Cardiac fibroblast (primary cell): ENCODE data around the gene UNK.
"Not testable (repeated sequence)": the region's sequence is repeated elsewhere in the genome, so short reads cannot be mapped to it uniquely, and the experiment has no call there.

Experiments used
- DNase-seq, 2 donors: peaks; one replicate each; pipeline versions ENCODE4 v3.0.0 to v3.0.0-alpha.2; 2010; ENCODE audit warnings: low read depth in 2 of 2
- H3K4me3 ChIP-seq, 2 donors: replicated peaks in 1 of 2; 1 replicate in 1 of 2; 2 replicates in 1 of 2; pipeline ENCODE4 v1.5.1; 2011; ENCODE audit warnings: low read depth in 2 of 2, low read length in 2 of 2, mild to moderate bottlenecking in 2 of 2, moderate library complexity in 1 of 2
- CTCF ChIP-seq: IDR thresholded peaks from one replicate; pipeline ENCODE4 v1.5.1; 2011; ENCODE audit warnings: low read depth, mild to moderate bottlenecking, low read length, inconsistent platforms

UNK gene

DNA sequence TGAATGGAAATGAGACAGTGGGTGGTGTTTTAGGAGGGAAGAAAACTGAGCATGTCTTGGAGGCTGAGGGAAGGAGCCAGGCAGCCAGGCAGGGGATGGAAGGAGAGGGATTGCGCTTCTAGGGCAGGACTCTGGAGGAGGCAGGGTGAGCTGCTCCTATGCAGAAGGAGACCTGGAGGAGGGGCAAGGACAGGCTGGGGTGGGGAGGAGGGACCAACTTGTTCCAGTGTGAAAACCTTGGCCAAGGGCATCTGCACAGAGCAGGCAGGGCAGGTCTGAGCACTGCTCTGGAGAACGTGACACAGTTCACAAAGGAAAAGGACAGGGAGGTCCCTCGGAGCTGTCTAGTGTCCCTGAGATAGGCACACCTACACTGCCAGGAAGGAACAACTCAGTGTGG is 25.1 kb upstream of the UNK start:
- no peak for TF ChIP-seq CTCF
- H3K4me3 ChIP-seq: no peak overlapping the region
- no peak for DNase-seq

DNA sequence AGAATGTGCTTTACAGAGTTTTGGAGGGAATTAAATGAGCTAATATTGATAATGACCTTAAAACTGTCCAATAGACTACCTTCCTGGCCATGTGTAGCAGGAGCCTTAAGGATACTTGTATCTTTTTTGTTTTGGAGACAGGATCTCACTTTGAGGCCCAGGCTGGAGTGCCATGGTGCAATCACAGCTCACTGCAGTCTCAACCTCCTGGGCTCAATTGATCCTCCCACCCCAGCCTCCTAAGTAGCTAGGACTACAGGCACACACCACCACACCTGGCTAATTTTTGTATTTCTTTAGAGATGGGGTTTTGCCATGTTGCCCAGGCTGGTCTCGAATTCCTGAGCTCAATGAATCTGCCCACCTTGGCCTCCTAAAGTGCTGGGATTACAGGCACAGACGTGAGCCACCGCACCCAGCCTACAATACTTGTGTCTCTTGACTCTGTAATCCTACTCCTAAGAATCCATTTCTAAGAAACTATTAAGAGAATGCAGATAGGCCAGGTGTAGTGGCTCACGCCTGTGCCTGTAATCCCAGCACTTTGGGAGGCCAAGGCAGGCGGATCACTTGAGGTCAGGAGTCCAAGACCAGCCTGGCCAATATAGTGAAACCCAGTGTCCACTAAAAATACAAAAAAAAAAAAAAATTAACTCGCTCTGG is 24.5 kb upstream of the UNK start:
- H3K4me3 ChIP-seq, DNase-seq: not testable (repeated sequence)

DNA sequence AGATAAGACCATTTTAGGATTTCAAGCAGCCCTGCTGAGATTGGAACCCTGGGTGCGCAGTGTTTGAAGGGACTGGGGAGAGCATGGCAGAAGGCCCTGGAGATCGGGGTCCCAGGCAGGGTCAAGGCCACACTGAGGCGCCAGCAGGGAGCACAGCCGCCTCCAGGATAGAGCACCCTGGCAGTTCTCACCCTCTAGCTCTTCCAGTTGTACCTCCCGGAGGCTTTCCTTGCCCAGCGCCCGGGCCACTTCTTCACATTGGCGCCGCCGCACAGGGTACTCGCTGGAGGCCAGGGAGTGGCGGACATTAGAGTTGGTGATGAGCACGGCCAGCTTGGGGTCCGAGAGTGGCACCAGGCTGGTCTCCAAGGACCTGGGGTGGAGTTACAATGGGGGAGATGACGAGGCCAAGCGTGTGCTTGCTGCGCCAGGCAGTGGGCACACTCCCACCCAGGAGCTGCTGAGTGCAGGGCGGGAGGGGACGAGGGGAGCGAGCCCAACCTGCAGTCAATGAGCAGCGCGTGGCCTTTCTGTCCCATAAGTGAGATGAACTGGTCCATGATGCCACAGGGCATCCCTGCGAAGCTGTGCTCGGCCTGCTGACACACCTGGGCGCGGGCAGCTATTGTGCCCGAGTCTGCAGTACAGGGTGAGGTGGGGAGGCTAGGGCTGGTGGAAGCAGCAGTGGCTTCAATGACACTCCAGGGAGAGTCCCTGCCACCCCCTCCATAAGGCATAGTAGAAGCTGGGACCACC is 21.9 kb upstream of the UNK start:
- no peak overlapping the region for H3K4me3 ChIP-seq
- DNase-seq: no peak
- no peak for TF ChIP-seq CTCF

- TF ChIP-seq CTCF: no peak
- DNase-seq: no peak
- H3K4me3 ChIP-seq: no peak overlapping the region
Measured at GRCh38 chr17:75763269-75763607, 21.4 kb upstream of the UNK start.

DNA sequence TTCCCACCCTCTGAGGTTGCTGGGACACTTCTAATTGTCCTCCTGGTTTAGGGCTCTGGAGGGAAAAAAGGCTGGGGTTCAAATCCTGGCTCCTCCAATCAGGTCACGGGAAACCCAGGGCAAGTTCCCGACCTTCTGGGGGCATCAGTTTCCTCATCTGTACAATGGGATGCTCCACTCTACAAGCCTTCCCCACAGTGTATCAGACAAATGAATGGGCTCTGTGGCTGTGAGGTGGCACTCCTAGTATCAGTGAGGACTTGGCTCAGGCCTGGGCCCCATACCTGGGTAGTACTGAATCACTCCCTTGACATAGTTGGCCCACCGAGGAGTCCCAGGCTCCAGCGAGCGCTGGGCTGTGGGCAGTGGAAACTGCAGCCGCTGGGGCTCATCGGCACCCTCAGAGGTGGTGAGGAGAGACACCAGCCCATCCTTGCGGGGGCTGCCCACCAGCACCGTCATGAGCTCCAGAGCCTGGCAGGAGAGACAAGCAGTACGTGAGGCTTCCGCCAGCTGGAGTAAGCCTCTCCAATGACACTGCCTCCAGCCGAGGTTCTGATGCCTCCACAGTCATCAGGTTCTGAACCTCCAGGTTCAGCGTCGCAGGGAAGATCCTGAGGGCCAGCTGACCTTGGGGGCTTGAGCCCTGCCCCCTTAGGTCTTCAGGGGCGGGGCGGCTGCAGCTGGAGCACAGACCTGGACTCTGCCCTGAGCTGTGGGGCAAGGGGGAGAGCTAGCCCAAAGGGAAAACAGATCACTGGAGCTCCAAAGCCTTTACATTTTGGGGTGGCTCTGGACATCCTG is 20.8 kb upstream of the UNK start:
- DNase-seq: no peak
- TF ChIP-seq CTCF: no peak
- peak overlapping the region; percentile 60 to 65 for H3K4me3 ChIP-seq

DNA sequence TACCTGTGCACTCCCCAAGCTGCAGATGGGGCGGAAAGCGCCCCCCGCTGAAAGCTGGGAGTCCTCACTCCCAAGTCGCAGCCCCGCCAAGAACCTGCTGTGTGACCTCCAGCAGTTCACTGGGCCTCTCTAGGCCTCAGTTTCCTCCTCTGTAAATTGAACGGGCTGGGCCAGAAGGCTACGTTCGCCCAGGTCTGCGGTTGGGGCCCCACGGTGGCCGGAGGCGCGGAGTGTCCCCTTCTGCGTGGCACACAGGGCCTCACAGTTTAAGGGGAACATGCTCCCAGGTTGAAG is 20.2 kb upstream of the UNK start:
- H3K4me3 ChIP-seq: peak overlapping the region; percentile 60 to 65
- TF ChIP-seq CTCF: no peak
- DNase-seq: no peak

- peak; percentile 70 for TF ChIP-seq CTCF
- peak; percentile 68 to 74 for DNase-seq
- H3K4me3 ChIP-seq: peak within 1 kb of the TSS; percentile 60 to 65
Measured at GRCh38 chr17:75764711-75765421, 19.7 kb upstream of the UNK start, which contains the start of gene GALK1. GALK1 (minus strand) TSS chr17:75765192; CDS start chr17:75765136, 56 bp downstream.
